Vein endothelial cell (primary cell): ENCODE results near the gene CNN1. TPM values are rescaled to one million over a fixed set of nuclear protein-coding genes. Genes with fewer than 3 reads are reported as not detected.

ENCODE experiments used
- small RNA-seq: library from RNA; depleted of rRNA; stranded (forward); fragments of <200 nt; gene quantifications from one replicate; pipeline ENCODE3, GENCODE V24; 2012
- total RNA-seq: library from RNA; depleted of rRNA; stranded (reverse); fragments of >200 nt; gene quantifications from 2 replicates; pipeline ENCODE4 v1.2.3, GENCODE V29; 2012

The CNN1 gene
- total RNA-seq = not detected in 2 replicates

DNA sequence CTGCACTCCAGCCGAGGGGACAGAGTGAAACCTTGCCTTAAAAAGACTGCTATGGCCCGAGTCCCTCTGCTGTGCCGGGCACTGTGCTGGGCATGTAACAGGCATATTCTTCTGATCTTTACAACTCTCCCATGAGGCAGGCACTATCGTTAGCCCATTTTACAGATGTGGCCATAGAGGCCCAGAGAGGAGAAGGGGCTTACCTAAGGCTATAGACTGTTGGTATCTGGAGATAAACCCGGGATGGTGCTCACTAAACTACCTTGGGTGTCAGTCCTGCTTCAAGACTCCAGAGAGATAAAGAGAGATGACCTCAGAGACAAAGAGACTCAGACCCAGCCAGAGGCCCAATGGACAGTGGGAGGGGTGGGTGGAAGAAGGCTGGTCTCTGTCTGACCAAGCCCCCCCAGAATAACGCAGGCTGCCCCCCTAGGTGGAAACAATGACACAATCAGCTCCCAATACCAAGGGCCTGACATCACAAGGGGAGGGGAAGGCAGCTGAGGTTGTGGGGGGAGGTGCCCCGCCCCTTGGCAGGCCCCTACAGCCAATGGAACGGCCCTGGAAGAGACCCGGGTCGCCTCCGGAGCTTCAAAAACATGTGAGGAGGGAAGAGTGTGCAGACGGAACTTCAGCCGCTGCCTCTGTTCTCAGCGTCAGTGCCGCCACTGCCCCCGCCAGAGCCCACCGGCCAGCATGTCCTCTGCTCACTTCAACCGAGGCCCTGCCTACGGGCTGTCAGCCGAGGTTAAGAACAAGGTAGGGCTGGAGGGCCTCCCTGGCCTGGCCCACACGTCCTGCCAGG lies at the start of gene CNN1:
CNN1 (plus strand) TSS at position 620 of the 805 bp plus-strand sequence; CDS start at position 697, 77 bp downstream.

DNA sequence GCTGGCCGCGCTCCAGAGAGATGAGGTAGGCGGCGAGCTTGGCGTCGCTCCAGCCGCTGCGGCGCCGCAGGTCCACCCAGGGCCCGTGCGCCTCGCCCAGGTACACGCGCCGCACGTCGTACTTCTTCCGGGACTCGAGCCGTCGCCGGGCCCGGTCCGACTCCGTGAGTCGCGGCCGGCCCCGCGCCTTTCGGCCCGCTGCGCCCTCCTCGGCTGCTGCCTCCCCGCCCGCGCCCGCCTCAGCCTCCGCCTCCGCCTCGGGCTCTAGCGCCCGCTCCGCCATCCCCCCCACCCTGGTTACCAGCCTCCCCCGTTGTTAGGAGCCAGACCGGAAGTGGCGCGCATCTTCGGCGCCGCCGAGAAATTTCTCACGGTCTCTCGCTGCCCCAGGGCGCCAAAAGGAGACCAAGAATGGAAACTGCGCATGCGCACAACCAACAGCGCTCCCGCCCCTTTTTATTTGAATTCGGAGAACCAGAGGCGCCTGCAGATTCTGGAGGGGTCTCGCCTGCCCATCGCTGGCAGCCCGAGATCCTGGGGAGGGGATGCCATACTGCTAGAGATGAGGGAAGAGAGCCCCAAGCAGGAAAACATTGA lies 33.0 kb upstream of the CNN1 start, which contains the start of gene ZNF653:
ZNF653 (minus strand) TSS at position 336 of the 597 bp plus-strand sequence; CDS start at position 283, 53 bp downstream.

DNA sequence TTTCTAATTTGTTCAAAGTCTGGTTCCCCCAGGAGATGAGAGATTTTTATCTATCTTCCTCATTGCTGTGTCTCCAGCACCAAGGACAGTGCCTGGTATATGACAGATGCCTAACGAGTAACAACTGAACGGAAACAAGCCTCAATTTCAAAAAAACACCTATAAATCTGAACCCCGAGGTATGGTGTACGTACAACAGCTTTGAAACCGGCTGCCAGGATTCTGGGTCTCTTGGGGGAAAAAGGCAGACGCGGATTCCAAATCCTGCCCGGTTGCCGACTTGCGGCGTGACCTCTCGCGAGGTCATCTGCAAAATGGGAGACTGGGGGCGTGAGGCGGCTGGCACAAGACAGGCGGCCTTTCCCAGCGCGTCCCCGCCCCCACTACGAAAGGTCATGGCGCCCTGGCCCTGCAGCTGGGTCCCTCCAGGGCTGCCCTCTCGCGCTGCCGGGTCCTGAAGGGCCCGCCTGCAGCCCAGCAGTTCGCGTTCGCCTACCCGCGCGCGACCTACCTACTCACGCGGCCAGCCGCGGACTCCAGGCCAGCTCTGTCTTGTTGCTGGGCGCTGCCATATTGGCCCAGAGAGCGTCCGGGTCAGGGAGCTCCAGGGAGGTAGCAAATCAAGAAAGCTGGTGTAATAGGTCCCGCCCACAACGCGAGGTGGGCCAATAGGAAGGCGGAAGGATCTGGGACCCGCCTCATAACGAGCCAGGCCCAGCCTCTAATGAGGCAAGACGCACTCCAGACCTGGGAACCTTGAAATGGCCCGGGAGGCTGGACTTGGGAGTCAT lies 9.9 kb upstream of the CNN1 start, which contains the start of gene ECSIT:
ECSIT (minus strand) TSS at position 584 of the 791 bp plus-strand sequence. CDS start 9,964 bp downstream, outside the sequence.

DNA sequence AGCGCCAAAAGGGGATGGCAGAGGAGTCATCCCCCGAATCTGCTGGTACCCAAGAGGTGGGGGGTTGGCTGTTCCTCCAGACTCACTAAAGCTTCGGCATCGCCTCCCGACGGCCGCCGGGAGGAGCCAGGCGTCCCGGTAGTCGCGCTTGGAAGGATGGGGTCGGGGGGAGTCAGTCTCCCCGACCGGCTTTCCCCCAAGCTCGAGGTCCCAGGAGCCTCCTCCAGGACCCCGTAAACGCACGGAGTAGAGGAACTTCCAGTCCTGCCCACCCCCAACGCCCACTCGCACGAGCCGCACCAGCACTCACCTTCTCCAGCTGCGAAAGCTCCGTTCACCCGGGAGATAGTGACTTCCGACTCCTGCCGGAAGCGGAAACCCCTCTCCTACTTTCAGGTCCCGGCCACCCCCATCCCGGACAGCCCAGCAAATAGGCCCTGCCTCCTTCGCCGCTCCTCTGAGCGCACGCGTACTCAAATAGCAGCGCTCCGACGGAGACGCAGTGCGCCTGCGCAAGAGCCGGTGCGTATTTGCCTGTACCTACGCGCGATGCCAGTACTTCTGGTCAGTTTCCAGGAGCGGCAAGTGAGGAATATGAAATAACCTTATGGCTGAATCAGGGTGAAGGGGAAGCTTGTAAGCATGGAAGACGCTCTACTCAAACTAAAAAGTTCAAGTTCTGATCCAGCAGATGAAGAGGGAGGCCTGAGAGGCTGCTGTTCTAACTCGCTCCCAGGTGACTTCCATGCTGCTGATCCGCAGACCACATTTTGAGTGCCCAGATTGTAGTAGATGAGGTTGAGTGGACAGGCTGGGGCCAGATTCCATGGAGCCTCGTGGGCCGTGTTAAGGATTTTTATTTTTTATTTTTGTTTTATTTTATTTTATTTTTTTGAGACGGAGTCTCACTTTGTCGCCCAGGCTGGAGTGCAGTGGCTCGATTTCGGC lies 20.5 kb downstream of the CNN1 start, which contains the start of gene ELOF1:
ELOF1 (minus strand) TSS at position 350 of the 948 bp plus-strand sequence. CDS start 4,883 bp downstream, outside the sequence.

DNA sequence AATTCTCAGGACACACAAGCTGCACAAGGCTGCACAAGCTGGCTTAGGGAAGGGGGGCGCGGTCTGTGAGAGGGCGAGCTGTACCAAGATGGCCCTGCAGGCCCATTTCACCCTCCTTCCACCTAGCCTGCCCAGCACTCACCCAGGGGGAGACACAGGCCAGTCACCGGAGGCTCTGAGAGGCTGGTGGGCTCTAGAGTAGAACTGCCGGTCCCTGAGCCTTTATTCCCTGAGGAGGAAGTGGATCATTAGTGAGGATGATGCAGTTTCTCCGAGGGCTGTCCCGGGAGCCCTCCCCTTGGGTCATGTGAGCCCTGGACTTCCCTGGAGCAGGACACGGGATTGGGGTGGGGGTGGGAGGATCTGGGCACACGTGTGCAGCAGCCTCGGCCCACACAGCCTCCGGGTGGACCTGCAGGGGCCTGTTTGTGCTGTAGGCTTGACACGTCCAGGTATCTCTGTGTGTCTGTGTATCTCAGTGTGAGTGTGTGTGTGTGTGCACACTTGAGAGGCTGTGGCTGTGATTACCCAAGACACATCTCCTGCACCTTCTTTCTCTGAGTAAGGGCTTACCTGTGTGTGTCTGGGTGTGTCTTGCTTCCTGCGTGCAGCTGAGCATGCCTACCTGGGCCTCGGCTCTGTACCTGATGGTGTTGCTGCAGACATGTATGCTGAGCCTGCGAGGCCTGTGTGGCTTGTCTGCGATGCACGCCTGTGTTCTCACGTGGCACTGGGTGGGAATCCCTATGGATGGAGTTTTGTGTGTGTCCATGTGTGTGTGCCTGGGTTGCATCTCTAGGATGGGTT lies 39.0 kb downstream of the CNN1 start, which contains the start of gene ACP5:
ACP5 (minus strand) TSS at position 195 of the 807 bp plus-strand sequence. CDS start 328 bp downstream, outside the sequence.

DNA sequence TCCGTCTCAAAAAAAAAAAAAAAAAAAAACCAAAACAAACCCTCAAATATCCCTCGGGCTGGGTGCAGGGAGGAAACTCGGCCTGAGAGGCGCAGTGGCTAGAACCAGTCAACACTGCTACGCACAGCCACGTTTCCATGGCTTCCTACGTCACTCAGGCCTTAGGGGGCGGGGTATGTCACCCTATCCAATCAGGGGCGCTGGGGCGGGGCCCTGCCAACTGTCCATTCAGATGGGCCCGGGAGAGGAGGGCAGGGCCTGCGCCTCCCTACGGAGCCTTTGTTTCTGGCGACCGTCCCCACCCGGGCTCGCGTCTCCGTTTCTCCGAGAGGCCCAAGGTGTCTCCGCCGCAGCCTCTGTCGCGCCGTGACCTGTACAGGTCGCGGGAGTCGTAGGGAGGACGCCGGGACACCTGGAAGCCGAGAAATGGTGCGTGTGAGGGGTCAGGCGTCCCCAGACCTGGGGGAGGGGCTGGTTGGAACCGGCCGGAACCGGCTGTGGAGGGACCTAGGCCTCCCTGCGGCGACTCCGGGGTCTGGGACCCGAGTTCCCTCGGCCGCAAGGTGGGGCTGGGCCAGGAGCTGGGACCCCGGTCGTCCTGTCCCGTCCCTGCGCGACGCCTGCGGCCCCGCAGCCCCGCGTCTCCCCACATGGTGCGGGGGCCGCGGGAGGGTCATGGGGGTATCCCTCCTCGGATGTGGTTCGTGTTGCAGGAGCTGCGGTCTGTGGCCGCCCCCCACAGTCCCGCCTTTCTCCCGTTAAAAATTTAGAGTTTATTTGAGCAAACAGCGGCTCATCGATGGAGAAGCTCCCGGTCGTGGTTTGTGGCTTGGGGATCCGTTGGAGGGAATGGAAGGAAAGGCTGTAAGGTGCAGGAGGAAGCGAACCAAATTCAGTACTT lies 58.8 kb downstream of the CNN1 start, which contains the start of gene ZNF627:
ZNF627 (plus strand) TSS at position 282 of the 901 bp plus-strand sequence; CDS start at position 427, 145 bp downstream.

Small RNA genes within 50 kb of the gene (small RNA-seq; reads per million reads assigned to genes)
- not detected for gene MIR7974
- gene RN7SL833P = not detected

Other genes starting within 250 kb of the CNN1 start
- gene TSPAN16, start 242.7 kb upstream of the CNN1 start, total RNA-seq = not detected in 2 replicates
- 52.0 and 59.1 TPM in 2 replicates for gene RAB3D, start 199.2 kb upstream of the CNN1 start, total RNA-seq
- gene TMEM205, start 192.6 kb upstream of the CNN1 start, total RNA-seq = 101 and 136 TPM in 2 replicates
- 12.4 and 12.6 TPM in 2 replicates for gene CCDC159, start 192.3 kb upstream of the CNN1 start, total RNA-seq
- gene PLPPR2, start 183.4 kb upstream of the CNN1 start, total RNA-seq = 20.1 and 20.3 TPM in 2 replicates
- 1.7 and 2.3 TPM in 2 replicates for gene SWSAP1, start 164.2 kb upstream of the CNN1 start, total RNA-seq
- 10.0 and 10.1 TPM in 2 replicates for gene EPOR, start 154.5 kb upstream of the CNN1 start, total RNA-seq
- gene RGL3, start 119.5 kb upstream of the CNN1 start, total RNA-seq = 0.86 and 3.9 TPM in 2 replicates
- gene ODAD3, start 103.7 kb upstream of the CNN1 start, total RNA-seq = 0.19 TPM in 1 of 2 replicates, not detected in the other
- gene PRKCSH, start 103.2 kb upstream of the CNN1 start, total RNA-seq = 116 and 144 TPM in 2 replicates
- gene ELAVL3, start 57.8 kb upstream of the CNN1 start, total RNA-seq = under 0.01 TPM in 1 of 2 replicates, not detected in the other
- 5.4 and 7.5 TPM in 2 replicates for gene ZNF653, start 33.0 kb upstream of the CNN1 start, total RNA-seq
- 24.6 and 35.6 TPM in 2 replicates for gene ECSIT, start 9.7 kb upstream of the CNN1 start, total RNA-seq
- 35.0 and 43.4 TPM in 2 replicates for gene ELOF1, start 20.4 kb downstream of the CNN1 start, total RNA-seq
- gene ACP5, start 38.8 kb downstream of the CNN1 start, total RNA-seq = under 0.01 TPM in 1 of 2 replicates, not detected in the other
- gene ZNF627, start 58.6 kb downstream of the CNN1 start, total RNA-seq = 20.9 and 21.1 TPM in 2 replicates
- gene ZNF823, start 200.1 kb downstream of the CNN1 start, total RNA-seq = 6.9 and 9.9 TPM in 2 replicates
- 5.6 and 6.4 TPM in 2 replicates for gene ZNF441, start 228.1 kb downstream of the CNN1 start, total RNA-seq